NCI-H1694 treated with DMSO at 0.1 percent for 48 hours (cell line): ENCODE results near the gene TXNRD1.
"Not testable (repeated sequence)": the region's sequence is repeated elsewhere in the genome, so short reads cannot be mapped to it uniquely, and the experiment has no call there.

Experiments used
- DNase-seq: peaks from one replicate; lab custom pipeline; 2025; lab: John Stamatoyannopoulos, UW

Gene TXNRD1

GRCh38 chr12:104237930-104238329 lies 22.4 kb downstream of the TXNRD1 start:
- no peak for DNase-seq

- no peak for DNase-seq
Measured at GRCh38 chr12:104242546-104243206, 27.1 kb downstream of the TXNRD1 start.

DNA sequence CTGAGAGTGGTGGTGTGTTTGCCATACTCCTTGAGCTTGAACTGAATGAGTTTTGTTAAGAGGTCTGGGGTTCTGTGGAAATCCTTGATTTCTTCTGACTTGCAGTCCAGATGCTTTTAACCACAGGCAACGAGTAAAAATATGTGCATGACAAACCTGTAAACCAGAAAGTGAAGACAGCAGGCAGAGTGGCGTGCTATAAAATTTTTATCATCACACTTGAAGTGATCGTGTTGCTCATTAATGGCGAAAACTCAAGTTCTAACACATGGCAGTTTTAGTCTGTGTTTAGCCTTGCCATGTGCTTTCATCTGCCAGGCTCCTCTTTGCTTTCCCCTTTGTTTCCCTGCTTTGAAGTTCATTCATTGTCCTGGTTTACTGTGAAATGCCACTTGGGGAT lies 28.0 kb downstream of the TXNRD1 start:
- DNase-seq, result peak; percentile 43

DNA sequence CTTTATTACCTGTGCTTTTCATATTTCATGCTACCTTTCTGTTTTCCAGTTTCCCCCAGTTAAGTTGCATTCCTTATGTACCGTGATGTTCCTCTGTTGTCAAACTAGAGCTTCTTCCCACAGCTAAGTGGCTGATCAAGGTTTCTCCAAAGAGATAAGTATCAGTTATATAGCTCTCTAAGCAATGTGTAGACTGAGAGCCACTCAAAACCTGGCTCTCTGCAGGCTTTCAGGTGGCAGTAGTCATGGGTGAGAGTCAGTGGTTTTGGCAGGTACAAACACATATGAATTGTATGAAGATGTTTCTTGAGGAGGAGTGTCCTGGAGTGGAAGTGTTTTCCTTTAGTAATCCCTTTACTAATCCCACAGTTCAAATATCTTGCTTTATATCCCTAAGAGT lies 28.4 kb downstream of the TXNRD1 start:
- DNase-seq, result no peak

DNA sequence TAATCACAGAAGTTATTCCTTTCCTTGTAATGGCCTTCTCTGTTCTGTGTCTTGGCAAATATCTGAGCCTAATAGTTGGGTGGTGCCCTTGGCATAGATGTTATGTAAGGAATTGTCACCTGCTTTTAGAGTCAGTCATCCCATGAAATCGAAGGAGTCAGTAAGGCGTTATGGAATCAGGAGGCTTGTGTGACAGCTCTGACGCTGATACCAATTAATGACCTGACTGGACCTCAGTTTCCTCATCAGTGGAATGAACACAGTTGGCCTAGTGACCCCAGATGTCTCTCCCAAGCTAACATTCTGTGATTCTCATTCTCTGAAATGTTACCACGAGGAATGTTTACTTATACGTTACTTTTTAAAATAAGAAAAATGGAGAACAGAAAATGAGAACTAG lies 32.1 kb downstream of the TXNRD1 start:
- no peak for DNase-seq

GRCh38 chr12:104248444-104248843 lies 32.9 kb downstream of the TXNRD1 start:
- DNase-seq, result no peak

- DNase-seq, result no peak
Measured at GRCh38 chr12:104249017-104249416, 33.4 kb downstream of the TXNRD1 start.

DNA sequence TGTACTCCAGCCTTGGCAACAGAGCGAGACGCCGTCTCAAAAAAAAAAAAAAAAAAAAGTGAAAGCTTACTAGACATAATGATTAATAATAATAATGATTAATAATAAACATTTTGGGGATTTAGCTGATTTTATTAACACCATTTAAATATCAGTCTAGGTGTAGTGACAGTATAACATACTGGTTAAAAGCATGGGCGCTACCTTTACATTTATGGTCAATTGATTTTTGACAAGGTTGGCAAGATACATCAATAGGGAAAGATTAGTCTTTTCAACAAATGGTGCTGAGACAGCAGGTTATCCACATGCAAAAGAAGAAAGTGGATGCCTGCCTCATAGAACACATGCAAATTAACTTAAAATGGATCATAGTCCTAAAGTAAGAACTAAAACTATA lies 34.3 kb downstream of the TXNRD1 start:
- no peak for DNase-seq

DNA sequence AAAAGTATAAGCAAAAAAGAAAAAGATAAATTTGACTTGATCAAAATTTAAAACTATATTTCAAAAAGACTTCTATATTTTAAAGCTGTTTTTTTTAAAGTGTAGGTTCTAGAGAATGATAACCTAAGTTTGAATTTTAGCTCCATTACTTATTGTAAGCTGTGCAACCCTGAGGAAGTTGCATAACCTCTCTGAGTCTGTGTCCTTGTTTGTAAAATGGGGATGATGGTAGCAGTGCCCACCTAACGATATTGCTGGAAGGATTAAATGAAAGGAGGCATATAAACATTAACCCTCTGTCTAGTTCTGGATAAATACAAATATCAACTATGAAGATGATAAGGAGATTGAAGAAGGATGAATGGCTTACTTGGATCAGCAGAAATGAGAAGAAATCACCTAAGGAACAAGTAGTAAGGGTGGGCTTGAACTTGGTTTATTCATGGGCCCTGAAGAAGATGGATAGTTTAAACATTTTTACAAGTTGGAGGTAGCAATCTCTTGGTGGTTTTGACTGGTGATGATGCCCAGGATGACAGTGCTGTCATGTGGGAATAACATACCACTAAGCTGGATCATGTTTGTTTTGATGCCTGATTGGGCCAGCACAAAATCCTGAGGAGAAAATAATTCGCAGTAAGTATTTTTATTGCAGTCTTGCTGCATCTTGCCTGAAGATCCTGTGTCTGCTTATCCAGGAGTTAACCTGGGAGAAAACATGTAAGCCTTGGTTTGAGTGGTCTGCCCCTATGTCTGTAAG lies 35.0 kb downstream of the TXNRD1 start:
- DNase-seq, result no peak

GRCh38 chr12:104257913-104258472 lies 42.4 kb downstream of the TXNRD1 start:
- DNase-seq, result no peak

GRCh38 chr12:104258476-104259067 lies 43.0 kb downstream of the TXNRD1 start:
- DNase-seq, result no peak

- no peak for DNase-seq
Measured at GRCh38 chr12:104263026-104263425, 47.4 kb downstream of the TXNRD1 start.

DNA sequence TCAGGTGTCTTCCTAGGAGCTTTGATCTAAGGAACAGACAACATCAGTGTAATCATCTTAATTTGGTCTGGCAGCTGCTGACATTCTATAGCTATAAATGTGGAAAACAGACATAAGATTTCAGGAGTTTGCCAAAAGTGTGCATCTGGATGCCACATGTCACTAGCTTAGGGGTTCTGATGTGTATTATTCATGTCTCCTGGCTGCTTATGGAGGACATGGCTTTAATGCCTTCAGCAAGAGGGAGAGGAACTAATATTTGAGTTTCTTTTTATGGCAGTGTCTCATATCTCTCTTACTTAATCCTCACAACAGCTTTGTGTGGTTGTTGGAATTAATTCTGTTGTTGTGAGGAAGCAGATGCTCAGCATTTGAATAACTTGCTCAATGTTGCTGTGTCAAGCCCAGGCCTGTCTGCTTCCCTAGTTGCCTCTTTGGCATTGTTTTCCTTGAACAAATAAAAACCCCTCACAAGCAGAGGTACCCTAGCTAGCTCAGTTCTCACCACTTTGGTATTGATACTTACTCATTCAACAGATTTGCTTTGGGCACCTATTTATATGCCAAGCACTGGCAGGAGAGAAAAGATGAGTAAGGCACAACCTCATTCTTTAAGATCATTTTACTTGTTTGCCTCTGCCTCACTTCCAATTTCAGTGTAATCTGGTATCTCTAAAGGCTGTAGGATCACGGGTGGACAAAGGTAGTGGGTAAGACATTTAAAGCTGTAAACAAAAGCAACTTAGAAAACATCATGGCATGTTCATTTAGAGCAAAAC lies 48.2 kb downstream of the TXNRD1 start:
- peak; percentile 89 for DNase-seq

GRCh38 chr12:104265436-104265835 lies 49.9 kb downstream of the TXNRD1 start:
- DNase-seq, result not testable (repeated sequence)

DNA sequence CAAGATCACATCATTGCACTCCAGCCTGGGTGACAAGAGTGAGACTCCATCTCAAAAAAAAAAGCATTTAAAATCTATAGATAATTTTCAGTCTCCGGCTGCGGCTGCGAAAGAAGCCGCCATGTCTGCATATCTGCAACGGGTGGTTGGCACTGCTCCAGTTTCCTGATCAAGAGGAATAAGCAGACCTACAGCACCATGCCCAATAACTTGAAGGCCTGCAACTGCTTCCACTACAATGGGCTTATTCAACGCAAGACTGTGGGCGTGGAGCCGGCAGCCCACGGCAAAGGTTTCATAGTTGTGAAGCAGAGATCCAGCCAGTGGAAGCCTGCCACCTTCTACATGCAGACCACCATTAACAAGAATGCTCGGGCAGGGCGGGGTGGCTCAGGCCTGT lies 57.4 kb downstream of the TXNRD1 start:
- no peak for DNase-seq

DNA sequence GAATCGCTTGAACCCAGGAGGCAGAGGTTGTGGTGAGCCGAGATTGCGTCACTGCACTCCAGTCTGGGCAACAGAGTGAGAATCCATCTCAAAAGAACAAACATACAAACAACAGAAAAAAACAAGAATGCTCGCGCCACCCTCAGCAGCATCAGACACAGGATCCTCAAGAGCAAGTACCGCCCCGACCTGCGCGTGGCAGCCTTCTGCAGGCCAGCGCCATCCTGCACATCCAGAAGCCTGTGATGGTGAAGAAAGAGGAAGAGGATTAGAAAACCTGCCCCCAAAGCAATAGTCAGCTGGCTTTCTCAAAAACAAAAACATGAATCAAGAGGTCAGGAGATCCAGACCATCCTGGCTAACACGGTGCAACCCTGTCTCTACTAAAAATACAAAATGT lies 57.9 kb downstream of the TXNRD1 start:
- DNase-seq, result no peak

DNA sequence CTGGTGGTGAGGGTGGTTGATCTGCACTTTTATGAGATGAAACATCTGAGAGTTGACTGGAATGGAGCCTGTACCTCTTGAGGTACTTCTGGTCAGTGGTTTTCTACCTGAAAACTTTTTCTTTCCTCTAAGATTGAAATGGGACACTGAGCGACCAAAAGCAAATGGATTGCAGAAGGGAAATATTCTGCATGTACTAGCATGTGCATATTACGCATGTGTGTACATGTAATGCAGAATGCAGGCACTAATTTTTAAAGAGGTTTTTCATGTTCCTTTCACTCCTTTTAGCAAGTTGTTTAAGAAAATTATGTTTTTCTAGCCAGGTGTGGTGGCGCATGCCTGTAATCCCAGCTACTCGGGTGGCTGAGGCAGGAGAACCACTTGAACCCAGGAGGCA lies 59.2 kb downstream of the TXNRD1 start:
- no peak for DNase-seq

- no peak for DNase-seq
Measured at GRCh38 chr12:104275689-104276088, 60.1 kb downstream of the TXNRD1 start.

GRCh38 chr12:104276273-104277131 lies 60.9 kb downstream of the TXNRD1 start:
- peak; percentile 38 for DNase-seq

DNA sequence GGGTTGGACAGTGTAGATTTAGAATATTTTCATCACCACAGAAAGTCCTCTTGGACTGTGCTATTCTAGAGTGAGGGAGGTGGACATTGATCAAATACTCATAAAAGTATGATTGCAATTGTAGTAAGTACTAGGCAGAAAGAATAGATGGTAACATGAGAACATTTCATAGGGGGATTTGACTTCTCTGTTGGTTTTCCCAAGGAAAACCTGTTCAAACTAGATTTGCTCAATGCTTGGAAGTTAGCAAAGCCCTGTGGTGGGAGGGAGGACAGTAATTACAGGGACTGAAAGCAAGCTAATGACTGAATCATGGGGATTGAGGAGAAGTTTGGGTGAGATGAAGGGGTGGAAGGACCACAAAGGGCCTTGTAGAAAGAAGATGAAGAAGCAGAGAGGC lies 63.6 kb downstream of the TXNRD1 start:
- DNase-seq, result no peak

- no peak for DNase-seq
Measured at GRCh38 chr12:104280111-104280510, 64.5 kb downstream of the TXNRD1 start.
